ENCODE results near the gene GRK6. TPM values are rescaled to one million over a fixed set of nuclear protein-coding genes. Genes with fewer than 3 reads are reported as not detected.

GRK6 gene
- polyA plus RNA-seq, 1 of the 3 experiments (the other 2 are of a cell fraction): 39.5 TPM

GRCh38 chr5:177474002-177474476 is 47.6 kb downstream of the GRK6 start:
- Histone ChIP-seq H3K9ac (no peak overlapping the region), H3K27ac (ENCODE audit: low read depth in 2 of 2, low read length in 1 of 2) (peak overlapping the region; percentile 41 to 45; a peak in 2 of 4 replicates), H3K4me2 (no peak overlapping the region), H3K9me2 (no peaks in the 10 kb centered on the region), H3K4me1 (ENCODE audit: control insufficient read depth in 1 of 2, insufficient read depth in 2 of 2, low read depth in 1 of 2, low read length in 1 of 2) (peaks cover 31 to 77% of the 10 kb centered on the region in 2 experiments), H3K36me3 (replicated peaks in 1 of 2; ENCODE audit: control insufficient read depth in 1 of 2, insufficient read depth in 2 of 2, low read length in 1 of 2) (peaks cover 5 to 14% of the 10 kb centered on the region in 2 experiments), H3K27me3 (ENCODE audit: insufficient read depth) (no peaks in the 10 kb centered on the region), H4K20me1 (ENCODE audit: insufficient read depth) (peaks cover 37% of the 10 kb centered on the region), H3K9me3 (no peaks in the 10 kb centered on the region), H3K79me2 (ENCODE audit: insufficient read depth) (peaks cover 39% of the 10 kb centered on the region), H3K4me3 (ENCODE audit: low read depth in 2 of 2, low read length in 1 of 2) (peak overlapping the region in 1 of 2 experiments; percentile 96; a peak in 1 of 4 replicates), H3F3A (replicated peaks; ENCODE audit: insufficient read depth) (peaks cover 44% of the 10 kb centered on the region), H2AFZ (ENCODE audit: low read depth) (no peak overlapping the region)
- WGBS (ENCODE audit: low lambda C conversion rate): 82% methylated on average over 7 of the region's 7 CpGs
- no peak for TF ChIP-seq REST (IDR thresholded peaks at IDR 0.05; ENCODE audit: low read depth, low read length)
- TF ChIP-seq CHD2 (IDR thresholded peaks at IDR 0.05; ENCODE audit: low read length, partially characterized antibody): no peak
- TF ChIP-seq ELF1 (IDR thresholded peaks at IDR 0.05): no peak
- no peak for TF ChIP-seq JUND (IDR thresholded peaks at IDR 0.05)
- ChIA-PET CTCF (interaction anchor here (1.4 to 20.3 kb wide), 6 partner anchors 9 to 70 kb away, joined by 3 to 215 read pairs (median 20); partner anchors contain the start of gene PDLIM7), POLR2A (interaction anchor here (0.8 to 1.1 kb wide), 5 partner anchors 9 to 21 kb away, joined by 3 to 5 read pairs (median 3); no protein-coding TSS in a partner anchor)
- DNase-seq: no peak

- ChIA-PET POLR2A (interaction anchor here (0.6 kb wide), 1 partner anchor 20 kb away, joined by 3 read pairs; no protein-coding TSS in a partner anchor), CTCF (interaction anchor here (1.4 to 20.3 kb wide), 6 partner anchors 10 to 71 kb away, joined by 3 to 215 read pairs (median 20); partner anchors contain the start of gene PDLIM7)
- peaks cover 30% of the 10 kb centered on the region for H3K79me2 ChIP-seq (ENCODE audit: insufficient read depth)
- peaks cover 54% of the 10 kb centered on the region for H3F3A ChIP-seq (replicated peaks; ENCODE audit: insufficient read depth)
- no peak overlapping the region for H2AFZ ChIP-seq (ENCODE audit: low read depth)
- H3K27ac ChIP-seq (ENCODE audit: low read depth in 2 of 2, low read length in 1 of 2): peak overlapping the region in 1 of 2 experiments; percentile 31; a peak in 2 of 4 replicates
- no peaks in the 10 kb centered on the region for H3K27me3 ChIP-seq (ENCODE audit: insufficient read depth)
- H3K4me3 ChIP-seq (ENCODE audit: low read depth in 2 of 2, low read length in 1 of 2): no peak overlapping the region
- H3K36me3 ChIP-seq (replicated peaks in 1 of 2; ENCODE audit: control insufficient read depth in 1 of 2, insufficient read depth in 2 of 2, low read length in 1 of 2): peaks cover 5 to 12% of the 10 kb centered on the region in 2 experiments
- H3K9ac ChIP-seq: no peak overlapping the region
- H4K20me1 ChIP-seq (ENCODE audit: insufficient read depth): peaks cover 32% of the 10 kb centered on the region
- peaks cover 23 to 78% of the 10 kb centered on the region in 2 experiments for H3K4me1 ChIP-seq (ENCODE audit: control insufficient read depth in 1 of 2, insufficient read depth in 2 of 2, low read depth in 1 of 2, low read length in 1 of 2)
- WGBS (ENCODE audit: low lambda C conversion rate): 92% methylated on average over 4 of the region's 4 CpGs
- no peaks in the 10 kb centered on the region for H3K9me2 ChIP-seq
- no peak overlapping the region for H3K4me2 ChIP-seq
- no peaks in the 10 kb centered on the region for H3K9me3 ChIP-seq
- no peak for DNase-seq
- TF ChIP-seq TCF12 (IDR thresholded peaks at IDR 0.05): no peak
- no peak for TF ChIP-seq EZH2phosphoT487 (IDR thresholded peaks at IDR 0.05; ENCODE audit: borderline replicate concordance, low read depth)
- TF ChIP-seq TAF1 (IDR thresholded peaks at IDR 0.05; ENCODE audit: borderline replicate concordance, low read depth, low read length): no peak
- no peak for TF ChIP-seq REST (IDR thresholded peaks at IDR 0.05; ENCODE audit: low read depth, low read length)
- TF ChIP-seq USF2 (IDR thresholded peaks at IDR 0.05; ENCODE audit: borderline replicate concordance, low read depth, low read length): no peak
- no peak for TF ChIP-seq RXRA (IDR thresholded peaks at IDR 0.05; ENCODE audit: borderline replicate concordance, low read depth)
- TF ChIP-seq FOXM1 (IDR thresholded peaks at IDR 0.05; ENCODE audit: low read depth): no peak
- TF ChIP-seq ELF1 (IDR thresholded peaks at IDR 0.05): no peak
- no peak for TF ChIP-seq SIN3A (IDR thresholded peaks at IDR 0.05; ENCODE audit: borderline replicate concordance, low read depth, low read length)
- TF ChIP-seq NFIC (IDR thresholded peaks at IDR 0.05; ENCODE audit: borderline replicate concordance): no peak
- TF ChIP-seq CTCF (IDR thresholded peaks at IDR 0.05): no peak
- no peak for TF ChIP-seq GATA2 (CRISPR knock-in tag; IDR thresholded peaks at IDR 0.05)
- TF ChIP-seq RCOR1 (IDR thresholded peaks at IDR 0.05; ENCODE audit: low read length): no peak
These were observed 48.5 kb downstream of the GRK6 start for GRCh38 chr5:177474846-177475562.
